Measurements from ENCODE around the gene CRMP1.

The CRMP1 gene

DNA sequence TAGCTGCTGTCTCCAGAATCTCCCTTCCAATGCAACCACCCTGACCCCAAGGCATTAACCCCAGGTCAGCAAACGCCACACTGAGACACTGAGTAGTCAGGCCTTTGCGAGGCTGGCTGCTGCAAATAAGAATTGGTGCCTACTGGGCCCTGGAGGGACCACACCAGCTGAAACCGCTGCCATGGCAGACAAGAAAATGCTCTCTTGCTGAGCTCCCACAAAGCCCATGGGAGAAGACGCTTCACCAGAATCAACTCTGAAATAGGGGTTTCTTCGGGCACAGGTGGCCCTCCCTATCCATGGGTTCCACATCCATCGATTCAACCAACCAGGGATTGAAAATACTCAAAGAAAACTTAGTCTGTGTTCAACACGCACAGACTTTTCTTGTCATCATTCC, 26.7 kb upstream of the CRMP1 start:
- no peak for DNase-seq (ENCODE audit: low spot score)

DNA sequence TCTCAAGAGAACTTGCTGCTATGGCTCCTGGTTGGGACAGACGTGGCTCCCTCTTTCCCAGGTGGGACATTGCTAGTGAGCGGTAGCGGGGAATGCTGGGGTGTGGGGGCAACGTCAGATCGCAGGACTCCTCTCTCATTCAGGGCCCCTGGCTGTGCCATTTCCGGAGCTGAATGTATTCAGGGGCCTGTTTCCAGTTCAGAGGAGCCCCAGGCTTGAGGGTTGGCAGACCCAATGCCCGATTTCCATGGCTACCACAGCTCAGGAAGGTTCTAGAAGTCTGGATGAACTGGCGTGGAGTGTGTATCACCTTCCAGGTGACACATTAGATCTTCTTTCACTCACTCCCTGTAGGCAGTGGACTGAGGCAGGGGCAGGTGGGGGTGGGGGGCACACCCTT, 26.2 kb upstream of the CRMP1 start:
- DNase-seq (ENCODE audit: low spot score), result no peak

DNA sequence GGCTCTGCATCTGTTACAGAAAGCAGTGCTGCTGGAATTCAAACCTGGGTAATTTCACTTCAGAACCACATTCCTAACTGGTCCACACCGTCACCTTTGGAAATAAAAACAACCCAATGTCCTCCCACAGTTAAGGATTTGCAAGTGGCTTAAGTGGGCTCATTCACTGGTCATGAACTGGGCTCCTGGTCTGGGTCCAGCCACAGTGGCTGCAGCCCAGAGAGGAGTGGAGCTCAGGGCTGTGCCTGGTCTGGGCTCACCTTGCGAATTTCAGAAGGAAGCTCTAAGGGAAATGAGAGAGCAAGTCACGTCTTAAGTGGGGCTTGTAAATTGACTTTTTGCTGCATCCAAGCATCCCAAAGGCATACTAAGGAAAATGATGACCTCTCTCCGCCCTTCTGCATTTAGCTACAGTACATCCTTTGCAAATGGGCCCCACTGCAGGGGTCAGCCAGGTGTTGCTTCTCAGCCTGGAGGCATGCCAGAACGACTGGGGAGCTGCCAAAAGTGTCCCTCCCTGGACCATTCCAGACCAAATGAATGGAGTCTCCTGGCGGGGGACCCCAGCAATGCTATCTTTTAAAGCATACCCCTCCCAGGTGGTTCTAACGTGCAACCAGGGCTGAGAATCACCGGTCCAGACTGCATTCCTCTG, 25.6 kb upstream of the CRMP1 start:
- DNase-seq (ENCODE audit: low spot score), result no peak

DNA sequence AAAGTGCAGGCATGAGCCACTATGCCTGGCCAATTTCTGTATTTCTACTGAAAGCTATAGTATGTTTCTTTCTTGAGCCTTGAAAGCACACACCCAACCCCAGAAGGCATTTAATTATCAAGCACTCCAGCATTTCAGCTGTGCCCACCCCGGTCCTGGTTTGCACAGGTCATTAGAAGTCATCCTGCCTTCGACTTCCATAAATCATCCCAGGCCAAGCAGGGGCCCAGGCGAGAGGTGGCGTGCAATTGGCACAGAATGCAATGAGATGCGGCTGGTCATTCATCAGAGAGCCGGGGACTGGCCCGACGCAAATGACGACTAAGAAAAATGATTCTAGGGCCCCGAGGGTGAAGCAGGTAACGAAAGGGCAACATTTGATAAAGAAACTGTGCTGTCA, 24.8 kb upstream of the CRMP1 start:
- DNase-seq (ENCODE audit: low spot score), result no peak

DNA sequence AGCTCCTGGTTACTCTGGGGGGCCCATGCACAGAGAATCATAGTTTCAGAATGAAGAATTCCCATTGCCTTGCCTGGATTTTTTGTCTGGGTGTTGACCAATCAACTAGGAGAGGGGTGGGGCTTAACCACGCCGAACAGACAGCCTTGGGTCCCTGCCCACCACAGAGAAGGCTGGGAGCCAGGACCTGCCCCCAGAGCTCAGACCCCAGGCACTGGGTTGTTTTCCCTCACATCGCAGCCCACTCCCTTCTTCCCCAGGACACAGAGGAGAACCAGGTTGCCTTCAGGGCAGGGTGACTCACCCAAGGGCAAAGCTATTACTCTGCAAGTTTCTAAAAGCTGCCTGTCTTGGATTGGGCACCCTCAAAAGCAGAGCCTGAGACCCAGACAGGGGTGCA, 23.3 kb upstream of the CRMP1 start:
- DNase-seq (ENCODE audit: low spot score), result no peak

DNA sequence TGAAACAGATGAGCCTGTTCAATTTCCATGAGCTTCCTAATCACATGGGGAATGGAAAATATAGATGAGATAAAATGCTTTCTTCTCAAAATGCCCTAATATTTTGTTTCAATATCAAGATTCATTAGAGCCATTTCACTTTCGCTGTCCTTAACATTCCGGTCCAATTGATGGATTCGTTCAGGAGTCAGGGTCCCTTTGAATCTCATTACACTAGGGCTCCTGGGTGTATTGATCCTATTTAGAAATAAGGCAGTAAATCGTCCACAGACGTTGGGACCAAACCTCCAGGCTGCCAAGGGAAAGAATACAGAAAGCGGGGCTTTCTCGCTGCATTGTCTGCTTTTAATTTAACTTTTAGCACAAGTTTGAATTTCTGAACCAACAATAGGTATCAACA, 20.6 kb upstream of the CRMP1 start:
- no peak for DNase-seq (ENCODE audit: low spot score)

DNA sequence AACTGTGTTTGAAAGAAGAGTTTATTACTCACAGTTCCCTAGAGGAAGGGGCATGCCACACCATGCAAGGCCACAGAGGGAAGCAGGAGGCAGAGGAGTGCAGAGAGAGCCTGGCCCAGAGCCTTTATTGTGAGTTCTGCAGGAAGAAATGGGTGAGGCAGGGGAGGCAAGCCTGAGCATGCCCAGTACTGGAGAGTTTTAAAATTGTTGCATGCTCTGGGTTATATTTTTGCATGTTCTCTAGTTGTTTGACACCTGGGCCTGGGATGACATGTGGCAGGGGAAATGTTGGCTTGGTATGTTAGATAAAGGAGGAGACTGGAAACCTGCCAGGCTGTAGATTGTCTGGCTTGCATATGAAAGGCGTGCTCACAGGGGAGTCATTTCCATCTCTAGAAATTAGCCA, 19.7 kb upstream of the CRMP1 start:
- DNase-seq (ENCODE audit: low spot score), result no peak

DNA sequence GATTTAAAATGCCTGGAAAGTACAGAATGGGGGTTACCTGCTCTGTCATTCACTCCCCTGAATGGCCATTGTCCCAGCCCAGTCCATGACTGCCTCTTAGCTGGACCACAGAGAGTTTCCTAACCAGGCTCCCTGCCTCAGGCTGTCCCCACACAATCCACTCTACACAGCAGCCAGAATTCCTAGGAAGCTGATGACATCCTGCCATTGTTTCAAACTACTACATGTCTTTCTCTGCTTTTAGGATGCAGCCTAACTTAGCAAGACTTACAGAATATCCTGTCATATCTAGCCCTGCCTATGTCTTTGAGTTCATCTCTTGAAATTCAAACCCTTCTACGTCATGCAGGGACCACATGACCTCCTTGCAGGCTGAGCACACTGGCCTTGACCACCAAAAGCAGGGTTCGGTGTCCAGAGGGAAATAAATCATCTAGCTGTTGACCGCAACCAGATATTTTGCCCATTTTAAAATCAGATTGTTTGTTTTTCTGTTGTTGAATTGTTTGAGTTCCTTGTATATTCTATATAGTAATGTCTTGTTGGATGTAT, 16.1 kb upstream of the CRMP1 start:
- no peak for DNase-seq (ENCODE audit: low spot score)

DNA sequence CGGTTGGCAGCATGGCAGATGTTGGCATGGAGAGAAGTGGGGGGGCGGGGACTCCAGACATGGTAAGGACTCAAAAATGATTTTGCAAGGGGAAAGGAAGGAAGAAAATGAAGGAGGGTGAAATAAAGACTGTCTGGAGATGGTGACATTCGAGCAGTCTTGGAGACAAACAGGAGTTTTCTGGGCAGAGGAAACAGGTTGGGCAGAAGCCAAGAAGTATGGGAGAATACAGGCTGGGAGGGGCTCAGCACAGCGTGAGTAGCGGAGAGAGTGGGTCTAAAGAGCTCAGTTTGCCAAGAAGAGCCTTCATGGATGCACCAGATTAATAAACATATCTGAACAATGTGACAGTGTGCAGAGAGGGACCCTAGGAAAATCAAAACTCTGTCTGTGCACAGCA, 13.3 kb upstream of the CRMP1 start:
- DNase-seq (ENCODE audit: low spot score), result no peak

DNA sequence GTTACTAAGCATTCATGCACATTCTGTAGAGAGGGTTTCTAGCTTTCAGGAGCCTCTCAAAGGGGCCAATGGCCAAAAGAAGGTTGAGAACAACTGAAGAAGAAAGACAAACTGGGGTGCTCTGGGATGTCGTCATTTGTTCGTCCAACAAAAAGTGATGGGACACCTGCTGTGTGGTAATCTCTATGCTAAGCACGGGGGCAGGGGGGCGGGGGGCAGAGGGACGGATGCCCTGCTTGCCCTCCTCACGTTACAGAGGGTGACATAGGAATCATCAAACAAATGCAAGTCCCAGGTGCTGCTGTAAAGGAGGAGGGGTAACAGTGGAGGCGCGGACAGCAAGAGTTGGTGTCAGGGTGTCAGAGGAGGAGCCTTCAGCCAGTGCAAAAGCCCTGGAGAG, 12.8 kb upstream of the CRMP1 start:
- no peak for DNase-seq (ENCODE audit: low spot score)

DNA sequence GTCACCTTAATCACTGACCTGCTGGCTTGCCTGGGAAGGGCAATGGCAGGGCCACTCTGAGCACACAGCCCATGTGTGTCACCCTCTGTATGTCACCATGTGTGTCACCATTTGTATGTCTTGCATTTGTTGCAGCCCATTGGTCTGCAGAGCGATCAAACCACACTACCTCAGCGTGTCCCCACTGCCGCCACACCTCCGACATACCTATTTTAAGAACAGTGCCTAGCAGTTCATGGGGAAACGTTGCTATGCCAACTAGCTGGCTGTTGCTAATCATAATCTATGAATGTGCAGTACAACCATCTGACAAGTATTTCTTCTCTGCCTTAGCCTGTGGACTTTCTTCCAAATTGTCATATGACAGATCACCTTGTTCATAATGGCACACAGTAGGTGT, 8.0 kb upstream of the CRMP1 start:
- DNase-seq (ENCODE audit: low spot score), result no peak

DNA sequence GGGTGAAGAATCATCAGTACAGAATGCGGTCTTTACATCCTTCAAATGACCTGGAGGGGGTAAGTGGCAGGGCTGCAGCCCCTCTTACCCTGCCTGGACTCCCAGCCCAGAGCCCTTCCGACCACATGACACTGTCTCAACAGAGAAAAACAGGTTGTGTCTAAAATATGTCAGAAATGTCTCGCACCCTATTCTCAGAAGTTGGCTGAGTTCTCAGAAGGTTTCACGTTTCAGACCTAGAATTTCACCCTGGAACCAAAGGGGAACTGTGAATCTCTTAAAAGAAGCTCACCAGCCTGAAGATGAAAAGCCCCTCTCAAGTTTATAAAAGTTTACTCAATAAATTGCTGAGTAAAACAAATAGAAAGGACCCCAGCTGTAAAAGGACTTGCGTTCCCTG, 7.0 kb upstream of the CRMP1 start:
- no peak for DNase-seq (ENCODE audit: low spot score)

DNA sequence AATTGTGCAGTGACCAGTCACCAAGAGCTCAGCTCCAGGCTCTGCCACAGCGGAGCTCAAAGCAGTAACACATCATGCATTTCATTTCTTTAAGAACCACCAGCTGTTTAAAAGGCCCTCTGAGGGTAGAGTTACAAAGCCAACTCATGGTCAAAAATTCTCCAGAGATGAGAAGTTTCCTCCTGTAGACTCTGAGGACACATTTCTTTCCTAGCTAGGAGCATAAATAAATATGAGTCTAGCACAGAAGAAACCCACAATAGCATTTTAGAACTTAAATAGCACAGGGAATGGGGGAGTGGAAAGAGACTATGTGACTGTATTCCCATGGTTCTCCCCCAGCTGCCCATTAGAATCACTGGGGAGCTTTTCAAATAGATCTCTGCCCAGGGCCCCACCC, 6.5 kb upstream of the CRMP1 start:
- DNase-seq (ENCODE audit: low spot score), result no peak

DNA sequence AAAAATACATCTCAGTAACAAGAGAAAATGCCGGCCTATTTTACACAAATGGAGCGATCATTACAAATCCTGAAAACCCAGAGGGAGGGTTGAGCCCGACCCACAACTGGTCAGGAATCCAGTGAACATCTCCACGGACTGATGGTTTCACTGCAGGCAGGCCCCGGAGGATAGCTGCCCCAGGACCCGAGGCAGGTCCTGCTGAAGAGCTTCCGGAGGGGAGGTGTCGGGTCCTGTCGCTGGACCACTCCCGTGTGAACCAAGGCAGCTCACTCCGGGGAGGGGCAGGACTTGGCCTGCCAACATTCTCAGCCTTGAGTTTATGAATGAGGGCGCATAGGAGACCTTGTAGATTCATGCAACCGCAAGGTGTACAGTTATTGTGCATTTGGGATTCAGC, 4.8 kb upstream of the CRMP1 start:
- no peak for DNase-seq (ENCODE audit: low spot score)

DNA sequence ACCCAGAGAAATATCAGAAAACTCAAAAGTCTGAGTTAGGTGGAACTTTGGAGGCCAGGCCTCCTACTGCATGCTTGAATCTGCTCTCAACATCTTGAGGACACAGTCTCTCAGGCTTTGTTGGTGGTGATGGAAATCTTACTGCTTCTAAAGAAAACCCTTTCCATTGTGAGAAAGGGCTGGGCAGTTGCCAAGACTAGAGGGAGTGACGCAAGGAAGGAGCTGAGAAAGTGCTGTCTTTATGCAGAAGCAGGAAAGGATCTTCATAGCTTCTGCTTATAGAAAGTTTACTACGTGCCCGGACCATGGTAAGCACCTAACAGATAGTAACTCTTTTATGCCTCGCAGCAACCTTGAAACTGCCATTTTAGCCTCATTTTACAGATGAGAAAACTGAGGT, 2.4 kb upstream of the CRMP1 start:
- no peak for DNase-seq (ENCODE audit: low spot score)

DNA sequence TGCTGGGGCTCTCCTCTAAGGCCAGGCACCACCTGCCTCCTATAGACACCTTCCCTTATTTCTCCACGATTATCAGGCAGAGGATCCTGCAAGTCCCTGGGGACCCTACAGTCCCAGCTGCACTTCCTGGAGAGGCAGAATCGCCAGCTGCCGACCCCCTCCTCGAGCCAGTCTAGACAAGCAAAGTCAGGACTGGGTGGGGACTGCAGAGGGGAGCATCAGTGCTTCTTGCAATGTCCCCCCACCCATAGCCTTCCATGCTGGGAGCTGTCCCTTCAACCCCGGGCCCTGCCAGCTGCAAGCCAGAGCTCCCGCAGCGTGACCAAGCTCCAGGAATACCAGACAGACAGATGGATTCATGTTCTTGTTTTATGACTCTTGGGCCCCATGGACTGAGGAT, 1.4 kb upstream of the CRMP1 start:
- DNase-seq (ENCODE audit: low spot score), result no peak

DNA sequence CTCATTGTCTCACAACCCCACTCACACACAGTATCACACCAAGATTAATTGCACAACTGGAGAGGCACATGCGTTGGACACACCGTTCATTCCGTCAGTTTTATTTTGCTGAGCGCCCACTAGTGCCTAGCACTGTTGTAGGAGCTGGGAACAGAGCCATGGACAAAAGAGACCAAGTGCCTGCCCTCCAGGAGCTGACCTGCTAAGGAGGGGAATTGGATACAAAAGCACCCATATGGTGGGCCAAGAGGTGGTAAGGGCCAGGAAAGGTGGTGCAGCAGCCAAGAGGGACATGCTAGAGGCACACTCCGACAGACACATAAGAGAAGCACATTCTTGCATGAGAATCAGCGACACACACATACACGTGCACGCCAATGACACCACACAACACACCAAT, 705 bp upstream of the CRMP1 start:
- DNase-seq (ENCODE audit: low spot score), result no peak

DNA sequence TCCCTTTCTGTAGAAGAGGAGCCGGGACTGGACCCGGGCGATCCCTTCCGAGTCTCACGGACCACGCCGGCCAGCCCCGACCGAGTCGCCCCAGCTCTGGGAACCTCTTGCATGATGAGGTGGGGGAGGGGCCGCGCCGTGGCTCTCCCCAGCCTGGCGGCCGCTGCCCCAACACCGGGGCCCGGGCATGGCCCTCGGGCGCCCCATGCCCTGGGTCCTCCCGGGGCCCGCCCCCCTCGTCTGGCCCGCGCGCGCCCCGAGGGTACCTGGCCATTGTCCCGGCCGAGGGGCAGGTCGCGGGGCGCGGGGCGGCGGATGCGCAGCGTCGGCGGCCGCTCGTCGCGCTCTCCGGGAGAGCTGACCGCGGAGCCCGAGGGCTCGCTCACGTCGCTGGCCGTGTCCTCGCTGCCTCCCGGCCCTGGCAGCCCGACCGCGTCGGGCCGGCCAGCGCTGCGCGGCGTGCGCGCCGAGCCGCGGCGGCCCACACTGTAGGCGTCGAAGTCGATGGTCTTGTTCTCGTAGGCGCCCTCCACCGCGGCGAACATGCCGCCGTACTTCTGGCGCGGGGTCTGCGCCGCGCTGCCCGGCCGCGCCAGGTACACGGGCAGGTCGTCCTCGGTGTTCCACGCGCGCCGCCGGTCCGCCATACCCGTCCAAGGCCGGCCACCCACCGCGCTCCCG, 423 bp downstream of the CRMP1 start:
- no peak for DNase-seq (ENCODE audit: low spot score)

DNA sequence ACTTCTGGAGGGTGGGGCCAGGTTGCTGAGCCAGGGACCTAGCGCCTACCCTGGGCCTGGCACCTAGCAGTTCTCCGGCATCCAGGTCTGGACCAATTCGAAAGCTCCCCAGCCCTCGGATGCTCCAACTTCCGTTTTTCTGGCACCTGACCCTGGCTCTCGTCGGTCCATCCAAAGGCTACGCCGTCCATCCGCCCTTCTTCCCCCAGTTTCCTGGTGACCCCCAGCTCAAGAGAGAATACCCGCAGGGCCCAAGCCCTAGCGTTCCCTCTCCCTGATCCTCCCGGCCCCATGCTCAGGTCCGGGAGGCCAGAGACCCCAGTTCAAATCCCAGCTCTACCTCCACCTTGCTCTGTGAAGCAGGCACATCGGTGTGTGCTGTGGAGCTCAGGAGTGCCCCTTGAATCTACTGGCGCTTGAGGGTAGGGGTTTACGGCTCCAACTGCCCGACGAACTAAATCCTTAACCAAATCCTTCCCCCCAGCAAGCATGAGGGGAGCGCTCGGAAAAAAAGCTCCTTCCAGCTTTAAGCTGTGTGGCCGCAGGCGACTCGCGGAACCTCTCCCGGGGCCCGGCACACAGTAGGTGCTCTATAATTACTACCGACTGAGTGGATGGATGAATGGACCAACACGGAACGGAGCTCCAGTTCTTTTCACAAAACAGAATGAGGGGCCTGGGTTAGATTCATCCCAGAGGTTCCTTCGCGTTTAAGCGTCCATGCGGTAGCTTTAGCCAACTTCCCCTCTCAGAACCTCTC, 1.1 kb downstream of the CRMP1 start:
- DNase-seq (ENCODE audit: low spot score), result no peak

DNA sequence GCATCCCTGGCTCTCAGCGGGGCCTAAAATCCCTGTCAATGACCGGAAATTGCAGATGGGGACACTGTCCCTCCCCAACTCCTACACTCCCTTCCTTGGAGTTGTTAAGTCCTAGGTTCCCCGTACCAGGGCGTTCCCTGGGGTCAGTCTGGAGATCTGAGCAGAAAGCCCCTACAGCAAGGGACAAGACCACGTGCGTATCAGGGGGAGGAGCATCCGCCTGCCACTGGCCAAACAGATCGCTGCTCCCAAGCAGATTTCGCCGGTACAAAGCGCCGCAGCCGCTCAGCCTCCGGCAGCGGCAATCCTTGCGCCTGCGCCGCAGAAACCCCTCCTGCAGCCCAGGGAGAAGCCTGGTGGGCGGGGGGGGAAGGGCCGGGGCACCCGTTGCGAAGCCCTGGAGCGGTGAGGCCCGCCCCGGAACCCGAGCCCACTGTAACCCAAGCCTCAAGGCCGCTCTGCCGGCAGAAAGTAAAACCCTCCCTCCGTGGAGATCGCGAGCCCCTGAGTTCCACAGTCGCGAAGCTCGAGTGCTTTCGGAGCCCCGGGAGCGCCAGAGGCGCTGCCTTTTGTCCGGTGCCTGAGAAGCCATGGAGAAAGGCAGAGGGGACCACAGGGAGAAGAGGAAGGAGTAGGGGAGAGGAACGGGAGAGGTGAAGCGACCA, 2.7 kb downstream of the CRMP1 start:
- no peak for DNase-seq (ENCODE audit: low spot score)

DNA sequence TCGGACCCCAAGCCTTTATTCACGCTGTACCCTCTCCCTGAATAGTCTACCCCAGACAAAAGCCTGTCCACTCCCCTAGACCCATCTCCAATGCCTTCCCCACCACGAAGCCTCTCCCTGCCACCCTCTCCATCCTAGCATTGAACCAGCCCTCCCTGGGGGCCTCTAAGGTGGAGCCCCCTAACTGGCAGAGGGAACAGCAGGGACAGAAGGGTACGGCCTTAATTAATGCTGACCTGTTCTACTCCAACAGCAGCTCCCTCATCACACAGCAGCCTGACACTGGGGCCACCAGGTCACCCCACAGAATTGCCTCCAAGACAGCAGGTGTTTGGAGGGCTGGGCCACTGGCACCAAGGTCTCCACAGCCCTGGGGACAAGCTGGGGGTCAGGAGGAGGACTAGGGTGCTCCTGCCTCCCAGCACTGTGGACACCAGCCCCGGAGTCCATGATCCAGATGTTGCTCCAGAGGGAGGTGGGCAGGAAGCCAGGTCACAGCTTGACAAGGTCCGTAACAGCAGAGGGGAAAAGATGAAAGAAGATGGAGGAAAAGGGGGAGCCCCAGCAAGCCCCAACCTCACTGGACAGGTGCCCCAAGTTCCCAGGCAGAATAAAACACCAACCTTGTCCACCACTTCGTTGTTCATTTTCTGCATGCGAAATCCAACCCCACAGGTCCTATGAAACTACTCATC, 3.7 kb downstream of the CRMP1 start:
- no peak for DNase-seq (ENCODE audit: low spot score)

Data from CD4-positive, alpha-beta T cell treated with Interleukin-6 at 100 ng/mL for 8 hours (primary cell).